Panc1 (cell line): ENCODE results near the gene SEMA3B. TPM values are rescaled to one million over a fixed set of nuclear protein-coding genes. Genes with fewer than 3 reads are reported as not detected.

Experiments
- ATAC-seq: fragments of 200-7000 bp; cut with Tn5 transposase; 2 replicates; pipeline ENCODE4 v1.9.1; 2020; ENCODE audit warnings: mild to moderate bottlenecking, moderate library complexity
- BruUV-seq: library from RNA; stranded (reverse); fragments of 400-500 nt; replicated peaks from 2 replicates; lab custom pipeline; 2021; lab: Mats Ljungman, UMichigan
- CTCF ChIA-PET: fragments of 300-600 bp; sonication (Branson Sonifier 250); formaldehyde crosslinking; loops from one replicate; lab custom pipeline; 2022; ENCODE audit warnings: antibody characterized with exemption; lab: Charles Lee
- POLR2A ChIA-PET: fragments of 300-600 bp; sonication (Branson Sonifier 250); formaldehyde crosslinking; loops from one replicate; lab custom pipeline; 2022; ENCODE audit warnings: antibody characterized with exemption; lab: Charles Lee
- DNase-seq: peaks from one replicate; pipeline ENCODE4 v3.0.0-alpha.2; 2010; ENCODE audit warnings: low read depth, low spot score
- H3K27ac ChIP-seq: 2 replicates; pipeline ENCODE4 v1.5.1; 2011; ENCODE audit warnings: mild to moderate bottlenecking, low read length, inconsistent platforms
- H3K27me3 ChIP-seq: fragments of 200-500 bp; sonication (Bioruptor generic); 2 replicates; pipeline ENCODE4 v1.6.0; 2014; ENCODE audit warnings: low read length, inconsistent platforms; ENCODE audit not compliant: control insufficient read depth, insufficient read depth
- H3K36me3 ChIP-seq: fragments of 200-500 bp; sonication (Bioruptor generic); 2 replicates; pipeline ENCODE4 v1.5.1; 2014; ENCODE audit warnings: inconsistent platforms, mild to moderate bottlenecking, low read length, moderate library complexity; ENCODE audit not compliant: control insufficient read depth, insufficient read depth
- H3K4me1 ChIP-seq: 2 replicates; pipeline ENCODE4 v1.5.1; 2011; ENCODE audit warnings: inconsistent platforms, mild to moderate bottlenecking, low read length, moderate library complexity; ENCODE audit not compliant: control insufficient read depth, insufficient read depth
- H3K4me3 ChIP-seq, 2 experiments: 2 replicates each; pipeline ENCODE4 v1.5.1; 2011 to 2012; ENCODE audit warnings: low read depth in 2 of 2, low read length in 2 of 2, mild to moderate bottlenecking in 2 of 2, inconsistent platforms in 1 of 2, moderate library complexity in 1 of 2
- H3K9me3 ChIP-seq: fragments of 200-500 bp; sonication (Bioruptor generic); 2 replicates; pipeline ENCODE4 v1.5.1; 2014; ENCODE audit warnings: low read depth, mild to moderate bottlenecking, inconsistent platforms, low read length, moderate library complexity; ENCODE audit not compliant: control insufficient read depth, insufficient read depth
- POLR2AphosphoS5 ChIP-seq: IDR thresholded peaks from 2 replicates; pipeline ENCODE4 v1.6.1; 2012; ENCODE audit warnings: mild to moderate bottlenecking, low read depth, low read length, moderate library complexity
- REST ChIP-seq, 2 experiments: IDR thresholded peaks; 2 replicates each; pipeline ENCODE4 v1.6.1; 2011 to 2012; ENCODE audit warnings: low read depth in 2 of 2, control low read depth in 1 of 2, low read length in 1 of 2, mild to moderate bottlenecking in 1 of 2, moderate library complexity in 1 of 2; ENCODE audit not compliant: insufficient read depth in 1 of 2
- SIN3A ChIP-seq: IDR thresholded peaks from 2 replicates; pipeline ENCODE4 v1.6.1; 2012; ENCODE audit warnings: low read depth, mild to moderate bottlenecking, low read length, moderate library complexity, borderline replicate concordance; ENCODE audit not compliant: insufficient read depth
- TCF7L2 ChIP-seq: IDR thresholded peaks from 2 replicates; pipeline ENCODE4 v1.6.1; 2011; ENCODE audit warnings: mild to moderate bottlenecking, low read depth, low read length, inconsistent platforms
- in situ Hi-C: cut with HindIII; loops from 2 replicates; pipeline ENCODE4 v1.10.0; 2016; ENCODE audit warnings: low sequenced_read_pairs, low pct_unique_long_range_greater_than_20kb
- intact Hi-C: fragments of 100-400 bp; cut with micrococcal nuclease; formaldehyde crosslinking; loops from one replicate; pipeline ENCODE4 v1.10.0; 2022; ENCODE audit not compliant: unreplicated experiment
- total RNA-seq: library from RNA; stranded (reverse); gene quantifications from one replicate; pipeline ENCODE4 v1.2.1, GENCODE V29; 2021; ENCODE audit not compliant: unreplicated experiment
- TF ChIP-seq, protein P1 (sequence below): fragments of 450-650 bp; IDR thresholded peaks from 2 replicates; pipeline ENCODE4 v1.5.1; 2017; ENCODE audit warnings: mild to moderate bottlenecking

Gene SEMA3B
- total RNA-seq, 1 experiment from 2014 or later, result 1.4 TPM

- no peaks in the 10 kb centered on the region for H3K36me3 ChIP-seq
- TF ChIP-seq SIN3A (no peak), POLR2AphosphoS5 (no peak), REST (IDR thresholded peaks at IDR 0.05; ENCODE audit: insufficient read depth in 1 of 2, low read depth in 2 of 2, low read length in 1 of 2) (no peak), TCF7L2 (no peak)
- TF ChIP-seq, protein P1, sequence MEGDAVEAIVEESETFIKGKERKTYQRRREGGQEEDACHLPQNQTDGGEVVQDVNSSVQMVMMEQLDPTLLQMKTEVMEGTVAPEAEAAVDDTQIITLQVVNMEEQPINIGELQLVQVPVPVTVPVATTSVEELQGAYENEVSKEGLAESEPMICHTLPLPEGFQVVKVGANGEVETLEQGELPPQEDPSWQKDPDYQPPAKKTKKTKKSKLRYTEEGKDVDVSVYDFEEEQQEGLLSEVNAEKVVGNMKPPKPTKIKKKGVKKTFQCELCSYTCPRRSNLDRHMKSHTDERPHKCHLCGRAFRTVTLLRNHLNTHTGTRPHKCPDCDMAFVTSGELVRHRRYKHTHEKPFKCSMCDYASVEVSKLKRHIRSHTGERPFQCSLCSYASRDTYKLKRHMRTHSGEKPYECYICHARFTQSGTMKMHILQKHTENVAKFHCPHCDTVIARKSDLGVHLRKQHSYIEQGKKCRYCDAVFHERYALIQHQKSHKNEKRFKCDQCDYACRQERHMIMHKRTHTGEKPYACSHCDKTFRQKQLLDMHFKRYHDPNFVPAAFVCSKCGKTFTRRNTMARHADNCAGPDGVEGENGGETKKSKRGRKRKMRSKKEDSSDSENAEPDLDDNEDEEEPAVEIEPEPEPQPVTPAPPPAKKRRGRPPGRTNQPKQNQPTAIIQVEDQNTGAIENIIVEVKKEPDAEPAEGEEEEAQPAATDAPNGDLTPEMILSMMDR, result no peak
- ChIA-PET POLR2A (interaction anchor here (0.5 kb wide), 1 partner anchor 64 kb away, joined by 5 read pairs; no protein-coding TSS in a partner anchor), CTCF (interaction anchor here (0.7 kb wide), 1 partner anchor 64 kb away, joined by 4 read pairs; no protein-coding TSS in a partner anchor)
- peaks cover 10% of the 10 kb centered on the region for H3K4me1 ChIP-seq
- H3K9me3 ChIP-seq, result no peaks in the 10 kb centered on the region
- DNase-seq (no peak), ATAC-seq (no peak)
- BruUV-seq, result no TSS peak
- in situ Hi-C loops, result no loop called here
- H3K27ac ChIP-seq, result no peak overlapping the region
- H3K27me3 ChIP-seq, result no peaks in the 10 kb centered on the region
- no peak overlapping the region for H3K4me3 ChIP-seq
- intact Hi-C loops, result loop anchor here (10.0 kb wide), 1 partner anchor 70 kb away; the partner anchor contains the start of gene GNAT1
Measured at GRCh38 chr3:50264383-50264963, 4.5 kb upstream of the SEMA3B start.

- H3K4me3 ChIP-seq, result no peak overlapping the region
- in situ Hi-C loops (no loop called here), intact Hi-C loops (loop anchor here (10.0 kb wide), 1 partner anchor 70 kb away; the partner anchor contains the start of gene GNAT1)
- ChIA-PET POLR2A (no interaction called here), CTCF (interaction anchor here (0.5 to 0.7 kb wide), 2 partner anchors 48 to 64 kb away, joined by 3 to 4 read pairs; no protein-coding TSS in a partner anchor)
- H3K27ac ChIP-seq, result no peak overlapping the region
- no peaks in the 10 kb centered on the region for H3K36me3 ChIP-seq
- ATAC-seq (no peak), DNase-seq (no peak)
- H3K27me3 ChIP-seq, result no peaks in the 10 kb centered on the region
- BruUV-seq, result no TSS peak
- H3K9me3 ChIP-seq, result no peaks in the 10 kb centered on the region
- TF ChIP-seq, protein P1, result no peak
- no peak for TF ChIP-seq POLR2AphosphoS5
- no peak for TF ChIP-seq SIN3A
- TF ChIP-seq TCF7L2, result no peak
- no peak for TF ChIP-seq REST (IDR thresholded peaks at IDR 0.05; ENCODE audit: insufficient read depth in 1 of 2, low read depth in 2 of 2, low read length in 1 of 2)
- peaks cover 15% of the 10 kb centered on the region for H3K4me1 ChIP-seq
Measured at GRCh38 chr3:50264964-50265485, 3.9 kb upstream of the SEMA3B start.
